NOMO-1 treated with dmso at 0.1 percent for 144 hours (cell line): Measurements from ENCODE around the gene TBCA.
"Not testable (repeated sequence)": the region's sequence is repeated elsewhere in the genome, so short reads cannot be mapped to it uniquely, and the experiment has no call there.

Experiments
- DNase-seq: peaks from one replicate; lab custom pipeline; 2025; ENCODE audit not compliant: unreplicated experiment; lab: John Stamatoyannopoulos, UW

The TBCA gene

GRCh38 chr5:77709993-77710685 lies 66.0 kb downstream of the TBCA start:
- DNase-seq = no peak

DNA sequence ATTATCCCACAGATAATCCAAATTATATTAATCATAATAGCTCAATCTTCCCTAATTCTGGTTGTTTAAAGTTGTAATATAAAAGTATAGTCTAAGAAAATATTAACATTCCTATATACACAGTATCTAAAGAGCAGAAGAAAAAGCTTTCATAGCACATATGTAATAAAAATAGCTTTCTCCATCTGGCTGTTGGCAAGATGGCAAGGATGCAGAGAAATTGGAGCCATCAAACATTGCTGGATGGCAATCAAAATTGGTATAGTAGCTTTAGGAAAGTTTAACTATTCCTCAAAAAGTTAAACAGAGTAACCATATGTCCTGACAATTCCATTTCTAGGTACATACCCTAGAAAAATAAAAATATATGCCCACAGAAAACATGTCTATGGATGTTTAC lies 66.8 kb downstream of the TBCA start:
- DNase-seq = no peak

GRCh38 chr5:77707791-77708190 lies 68.3 kb downstream of the TBCA start:
- DNase-seq = no peak

DNA sequence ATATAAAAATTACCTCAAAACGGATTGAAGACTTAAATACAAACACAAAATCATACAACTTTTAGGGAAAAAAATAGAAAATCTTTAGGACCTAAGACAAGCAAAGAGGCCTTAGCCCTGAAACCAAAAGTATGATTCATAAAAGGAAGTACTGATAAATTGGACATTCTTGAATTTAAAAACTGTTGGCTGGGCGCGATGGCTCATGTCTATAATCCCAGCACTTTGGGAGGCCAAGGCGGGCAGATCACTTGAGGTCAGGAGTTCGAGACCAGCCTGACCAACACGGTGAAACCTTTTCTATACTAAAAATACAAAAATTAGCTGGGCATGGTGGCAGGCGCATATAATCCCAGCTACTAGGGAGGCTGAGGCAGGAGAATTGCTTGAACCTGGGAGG lies 76.6 kb downstream of the TBCA start:
- DNase-seq = not testable (repeated sequence)

GRCh38 chr5:77698920-77699319 lies 77.2 kb downstream of the TBCA start:
- no peak for DNase-seq

DNA sequence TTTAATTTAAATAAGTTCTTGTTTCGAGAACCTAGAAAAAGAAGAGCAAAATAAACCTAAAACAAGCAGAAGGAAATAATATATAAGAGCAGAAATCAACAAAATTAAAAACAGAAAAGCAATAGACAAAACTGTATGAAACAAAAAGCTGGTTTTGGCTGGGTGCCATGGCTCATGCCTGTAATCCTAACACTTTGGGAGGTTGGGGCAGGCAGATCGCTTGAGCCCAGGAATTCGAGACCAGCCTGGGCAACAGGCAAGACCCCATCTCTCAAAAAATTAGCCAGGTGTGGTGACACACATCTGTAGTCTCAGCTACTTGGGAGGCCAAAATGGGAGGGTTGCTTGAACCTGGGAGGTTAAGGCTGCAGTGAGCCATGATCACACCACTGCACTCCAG lies 78.4 kb downstream of the TBCA start:
- DNase-seq = no peak

- DNase-seq = no peak
Observed at GRCh38 chr5:77696120-77696519, 80.0 kb downstream of the TBCA start.

- no peak for DNase-seq
Observed at GRCh38 chr5:77693913-77694312, 82.2 kb downstream of the TBCA start.

- no peak for DNase-seq
Observed at GRCh38 chr5:77683171-77683732, 92.9 kb downstream of the TBCA start.

DNA sequence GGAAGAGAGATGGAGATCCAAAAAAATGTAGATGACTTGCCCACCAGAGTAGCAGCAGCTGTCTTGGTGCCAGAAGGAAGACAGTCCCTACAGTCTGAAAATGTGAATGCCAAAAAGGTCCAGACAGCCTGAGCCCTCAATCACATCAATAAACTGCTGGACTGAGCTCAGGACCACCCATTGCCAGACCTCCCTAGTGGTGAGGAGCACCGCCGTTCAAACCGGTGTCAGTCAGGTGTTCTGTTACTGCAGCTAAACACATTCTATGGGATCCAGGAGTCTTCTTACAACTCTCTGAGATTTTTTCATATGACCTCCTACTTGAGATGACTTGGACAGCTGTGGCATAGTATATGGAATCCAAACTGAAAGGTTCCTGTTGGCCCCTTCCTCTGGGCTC lies 105.6 kb downstream of the TBCA start:
- no peak for DNase-seq

- DNase-seq = no peak
Observed at GRCh38 chr5:77669677-77670076, 106.5 kb downstream of the TBCA start.

- DNase-seq = no peak
Observed at GRCh38 chr5:77663090-77663863, 112.9 kb downstream of the TBCA start.

DNA sequence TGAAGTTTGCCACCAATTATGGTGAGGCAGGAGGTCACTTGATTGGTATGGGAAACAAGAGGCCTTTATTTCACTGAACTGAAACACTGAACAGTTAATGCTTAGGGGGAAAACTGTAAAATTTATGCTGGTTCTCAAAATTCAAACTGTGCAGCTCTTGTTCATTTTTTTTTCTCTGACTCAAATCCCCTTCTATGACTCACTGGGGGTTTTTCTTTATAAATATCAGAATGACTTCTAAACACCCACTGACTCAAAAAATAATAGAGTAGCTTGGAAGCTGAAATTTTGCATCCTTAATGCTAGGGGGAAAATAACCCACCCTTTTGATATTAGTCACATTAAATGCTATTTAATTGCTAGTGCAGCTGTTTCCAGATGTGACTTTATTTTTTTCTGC lies 113.5 kb downstream of the TBCA start:
- no peak for DNase-seq

- no peak for DNase-seq
Observed at GRCh38 chr5:77658662-77659061, 117.5 kb downstream of the TBCA start.

DNA sequence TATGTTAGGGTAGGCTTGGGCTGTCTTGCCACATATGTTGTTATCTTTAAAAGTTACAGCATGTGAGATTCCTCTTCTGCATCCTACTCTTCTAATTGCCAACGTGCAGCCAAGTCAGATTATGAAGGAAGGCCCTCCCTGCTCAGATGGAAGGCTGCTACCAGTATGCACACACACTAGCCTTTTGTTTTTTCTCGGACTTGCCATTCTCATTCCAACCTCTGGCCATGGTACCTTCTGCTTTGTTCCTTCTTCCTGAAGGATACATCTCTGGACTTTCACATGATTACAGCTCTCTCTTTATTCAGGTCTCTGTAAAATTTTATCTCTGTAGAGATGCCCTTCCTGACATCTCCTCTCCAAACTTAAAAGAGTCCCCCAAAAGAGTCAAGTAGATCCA lies 124.8 kb downstream of the TBCA start:
- no peak for DNase-seq

GRCh38 chr5:77650686-77651085 lies 125.5 kb downstream of the TBCA start:
- no peak for DNase-seq

DNA sequence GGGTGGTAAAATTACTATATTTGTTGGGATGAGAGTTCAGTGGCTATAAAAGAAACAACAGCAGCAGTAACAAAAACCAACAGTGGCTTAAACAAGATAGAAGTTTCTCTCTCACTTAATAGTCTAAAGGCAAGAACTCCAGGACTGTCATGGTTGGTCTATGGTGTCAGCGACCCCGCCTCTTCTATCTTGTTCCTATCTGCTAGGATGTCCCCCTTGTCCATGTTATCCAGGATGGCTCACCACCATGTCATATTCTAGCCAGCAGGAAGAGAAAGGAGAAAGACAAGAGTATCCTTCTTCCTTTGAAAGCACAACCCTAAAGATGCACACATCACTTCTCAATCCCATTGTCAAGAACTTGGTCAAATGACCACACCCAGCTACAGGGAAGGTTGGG lies 126.4 kb downstream of the TBCA start:
- no peak for DNase-seq

- no peak for DNase-seq
Observed at GRCh38 chr5:77645995-77646639, 130.0 kb downstream of the TBCA start.

DNA sequence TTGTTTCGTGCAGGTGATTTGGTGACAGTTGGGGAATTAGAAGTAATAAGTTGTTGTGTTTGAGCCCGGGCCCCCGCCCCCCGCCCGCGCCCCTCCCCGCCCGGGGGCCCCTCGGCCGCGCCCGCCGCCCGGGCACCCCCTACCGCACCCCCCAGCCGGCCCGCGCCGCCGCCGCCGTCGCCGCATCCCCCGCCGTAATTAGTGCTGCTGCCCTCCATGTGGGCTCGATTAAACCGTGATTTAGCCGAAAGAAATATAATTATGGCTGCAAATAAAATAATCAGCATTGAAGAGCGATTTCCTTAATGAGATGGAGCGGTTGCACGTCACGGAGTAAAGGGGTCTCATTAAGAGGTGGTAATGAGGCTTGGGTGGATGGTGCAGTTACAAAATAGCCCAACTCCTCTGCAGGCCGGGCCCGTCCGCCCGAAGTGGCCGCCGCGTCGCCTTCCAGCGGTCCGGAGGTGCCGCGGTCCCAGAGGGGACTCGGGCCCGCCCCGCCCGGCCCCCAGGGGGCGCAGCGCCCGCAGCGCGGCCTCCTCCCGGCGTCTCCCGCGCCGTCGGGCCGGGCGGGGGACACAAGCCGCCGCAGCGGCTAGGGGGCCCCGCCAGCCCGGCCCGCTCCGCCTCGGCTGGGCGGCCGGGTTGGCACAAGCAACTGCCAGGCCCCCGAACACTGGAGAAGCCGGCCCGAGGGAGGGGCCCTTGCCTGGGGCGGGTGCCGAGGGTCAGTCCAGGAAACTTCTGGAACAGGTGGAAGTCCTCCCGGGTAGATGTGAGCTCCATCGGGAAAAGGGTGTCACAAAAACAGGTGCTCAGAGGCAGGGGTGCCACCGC lies 130.8 kb downstream of the TBCA start:
- DNase-seq = no peak

DNA sequence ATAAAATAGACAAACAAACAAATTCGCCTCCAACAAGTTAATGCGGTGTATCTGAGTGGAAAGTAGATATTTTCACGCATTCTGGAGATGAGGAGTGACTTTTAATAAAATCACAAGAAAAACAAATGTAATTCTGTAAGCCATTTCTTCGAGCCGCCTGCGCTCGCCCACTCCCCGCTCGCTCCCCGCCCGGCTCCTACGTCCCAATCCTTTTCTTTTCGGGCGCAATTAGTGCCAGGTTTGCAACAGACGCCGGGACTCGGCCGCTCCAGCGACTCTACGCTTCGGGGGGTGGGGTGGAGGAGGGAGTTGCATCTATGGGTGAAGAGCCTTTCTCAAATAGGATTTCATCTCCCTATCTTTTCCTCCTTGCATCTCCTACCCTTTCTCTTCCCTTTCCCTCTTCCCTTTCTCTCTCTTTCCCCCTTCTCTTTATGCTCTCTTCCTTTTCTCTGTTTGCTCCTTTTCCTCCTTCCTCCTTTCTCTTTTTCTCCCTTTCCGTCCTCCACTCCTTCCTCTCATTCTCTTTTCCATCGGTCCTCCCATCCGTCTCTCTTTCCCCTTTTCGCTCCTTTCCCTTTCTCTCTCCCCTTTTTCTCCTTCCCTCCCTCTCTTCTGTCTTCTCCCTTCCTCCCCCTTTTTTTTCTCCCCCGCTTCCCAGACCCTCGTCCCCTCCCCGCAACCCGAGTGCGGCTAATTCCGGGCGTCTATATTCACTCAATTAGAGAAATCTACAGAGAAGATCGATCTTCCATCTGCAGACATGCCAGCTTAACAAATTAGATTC lies 131.6 kb downstream of the TBCA start:
- no peak for DNase-seq
